ENCODE measurements around the gene PYGO1.

GRCh38 chr15:55632434-55632833 lies 44.3 kb upstream of the PYGO1 start:
- TF ChIP-seq REST (IDR thresholded peaks at IDR 0.05) (no peak), CTCF (IDR thresholded peaks at IDR 0.05; ENCODE audit: low read depth, low read length, missing input control) (no peak), RAD21 (IDR thresholded peaks at IDR 0.05) (no peak), NR2F2 (IDR thresholded peaks at IDR 0.05) (no peak), TAF1 (conservative IDR thresholded peaks at IDR 0.05) (no peak), EGR1 (IDR thresholded peaks at IDR 0.05; ENCODE audit: low read depth in 2 of 2) (no peak), JUND (IDR thresholded peaks at IDR 0.05) (no peak), MAX (IDR thresholded peaks at IDR 0.05) (no peak), HNF4A (conservative IDR thresholded peaks at IDR 0.05) (no peak), GABPA (IDR thresholded peaks at IDR 0.05 in 1 of 2, conservative IDR thresholded peaks at IDR 0.05 in 1 of 2) (no peak), SP1 (IDR thresholded peaks at IDR 0.05) (no peak)
